ENCODE results near the gene SORT1.
A peak's percentile ranks its signal among the peaks of the same experiment; 100 is the strongest.
"Not testable (repeated sequence)": the region's sequence is repeated elsewhere in the genome, so short reads cannot be mapped to it uniquely, and the experiment has no call there.

SORT1 gene

GRCh38 chr1:109379907-109380306, 17.8 kb downstream of the SORT1 start:
- DNase-seq (ENCODE audit: low read depth) = no peak

GRCh38 chr1:109379422-109379821, 18.3 kb downstream of the SORT1 start:
- peak; percentile 59 for DNase-seq (ENCODE audit: low read depth)

GRCh38 chr1:109377698-109378097, 20.0 kb downstream of the SORT1 start:
- no peak for DNase-seq (ENCODE audit: low read depth)

DNA sequence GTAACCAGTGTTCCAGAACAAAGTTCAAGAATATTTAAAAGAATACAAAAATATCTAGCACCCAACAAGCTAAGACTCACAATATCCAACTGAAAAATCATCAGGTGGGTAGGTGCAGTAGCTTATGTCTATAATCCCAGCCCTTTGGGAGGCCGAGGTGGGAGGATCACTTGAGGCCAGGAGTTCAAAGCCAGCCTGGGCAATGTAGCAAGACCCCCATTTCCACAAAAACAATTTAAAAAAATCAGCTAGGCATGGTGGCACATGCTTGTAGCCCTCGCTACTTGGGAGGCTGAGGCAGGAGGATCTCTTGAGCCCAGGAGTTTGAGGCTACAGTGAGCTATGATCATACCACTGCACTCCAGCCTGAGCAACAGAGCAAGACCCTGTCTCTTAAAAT, 24.0 kb downstream of the SORT1 start:
- not testable (repeated sequence) for DNase-seq (ENCODE audit: low read depth)

GRCh38 chr1:109373126-109373525, 24.6 kb downstream of the SORT1 start:
- DNase-seq (ENCODE audit: low read depth) = no peak

DNA sequence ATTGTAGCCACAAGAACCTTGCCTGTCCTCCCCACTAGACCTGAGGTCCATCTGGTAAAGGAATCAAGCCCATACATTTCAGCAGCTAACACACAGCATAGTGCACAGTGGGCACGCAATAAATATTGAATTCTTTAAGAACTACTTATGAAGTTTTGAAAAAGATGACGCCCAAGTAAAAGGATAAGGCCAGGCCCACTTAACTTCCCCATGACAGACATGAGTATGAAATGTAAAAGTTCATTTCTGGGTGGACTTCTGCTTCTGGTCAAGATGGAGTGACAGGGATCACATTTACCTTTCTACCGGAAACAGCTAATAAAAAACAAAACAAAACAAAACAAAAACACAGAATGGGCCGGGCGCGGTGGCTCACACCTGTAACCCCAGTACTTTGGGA, 25.4 kb downstream of the SORT1 start:
- no peak for DNase-seq (ENCODE audit: low read depth)

- peak; percentile 89 for DNase-seq (ENCODE audit: low read depth)
Observed at GRCh38 chr1:109371341-109371739, 26.4 kb downstream of the SORT1 start.

DNA sequence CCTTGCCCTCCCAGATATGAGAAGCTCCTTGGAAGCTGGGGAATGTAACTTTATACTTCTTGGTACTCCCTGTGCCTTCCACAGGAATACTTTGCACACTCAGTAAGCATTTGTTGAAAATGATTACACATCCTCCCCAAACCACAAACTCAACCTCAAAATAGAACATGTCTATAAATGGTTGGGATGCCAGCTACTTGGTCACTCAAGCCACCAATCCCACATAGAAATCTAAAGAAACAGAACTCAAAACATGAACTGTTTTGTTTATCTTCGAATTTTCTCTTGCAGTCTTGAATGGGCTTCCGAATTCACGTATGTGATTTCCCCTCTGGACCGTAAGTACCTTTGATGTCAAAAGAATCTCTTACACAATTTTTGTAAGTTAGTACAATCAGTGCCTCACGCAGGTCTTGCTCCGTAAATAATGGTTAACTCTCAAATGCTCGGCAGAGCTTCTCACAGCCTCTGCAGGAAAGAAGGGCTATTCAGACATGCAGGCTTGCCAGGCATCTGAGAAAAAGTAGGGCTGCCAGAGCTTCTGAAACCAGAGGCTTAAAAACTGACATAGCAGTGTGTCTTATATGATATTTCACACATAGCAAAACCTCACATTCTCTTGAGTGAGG, 26.9 kb downstream of the SORT1 start:
- DNase-seq (ENCODE audit: low read depth) = peak; percentile 81

DNA sequence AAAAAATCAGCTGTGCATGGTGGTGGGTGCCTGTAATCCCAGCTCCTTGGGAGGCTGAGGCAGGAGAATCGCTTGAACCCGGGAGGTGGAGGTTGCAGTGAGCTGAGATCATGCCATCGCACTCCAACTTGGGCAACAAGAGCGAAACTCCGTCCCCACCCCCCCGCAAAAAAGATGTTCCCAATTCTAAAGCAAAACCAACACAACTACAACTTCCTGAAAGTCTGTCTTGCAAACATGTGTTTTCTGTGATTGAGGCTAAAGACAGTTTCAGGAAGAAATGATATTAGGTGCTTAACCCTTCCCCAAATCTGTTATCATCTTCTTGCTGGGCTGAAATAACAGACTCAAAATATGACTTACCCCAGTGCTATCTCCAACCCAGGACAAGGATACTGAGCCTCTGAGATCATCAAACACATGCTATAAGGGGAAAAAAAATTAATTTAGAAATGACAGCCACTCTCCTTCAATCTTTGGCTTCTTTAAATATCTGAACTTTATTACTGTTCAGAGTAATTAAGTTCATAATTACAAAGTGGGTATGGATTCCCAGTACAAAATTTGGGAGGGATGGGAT, 28.5 kb downstream of the SORT1 start:
- DNase-seq (ENCODE audit: low read depth) = no peak

DNA sequence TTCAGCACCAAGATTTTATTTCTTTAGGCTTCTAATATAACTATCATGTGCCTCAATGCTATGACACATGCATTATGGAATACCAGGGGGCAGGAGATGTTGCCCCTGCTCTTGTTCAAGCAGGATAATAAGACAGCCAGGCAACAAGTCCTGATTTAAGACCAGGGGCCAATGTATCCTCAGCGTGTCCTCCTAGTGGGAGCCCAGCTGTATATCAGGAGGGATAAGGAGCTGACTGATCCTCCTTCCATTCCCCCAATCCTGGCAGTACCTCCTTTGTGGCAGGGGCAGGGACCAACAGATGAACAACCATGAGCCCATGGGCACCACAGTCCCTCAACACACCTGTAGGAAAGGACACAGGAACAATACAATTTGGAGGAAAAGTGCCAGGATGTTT, 29.3 kb downstream of the SORT1 start:
- no peak for DNase-seq (ENCODE audit: low read depth)

DNA sequence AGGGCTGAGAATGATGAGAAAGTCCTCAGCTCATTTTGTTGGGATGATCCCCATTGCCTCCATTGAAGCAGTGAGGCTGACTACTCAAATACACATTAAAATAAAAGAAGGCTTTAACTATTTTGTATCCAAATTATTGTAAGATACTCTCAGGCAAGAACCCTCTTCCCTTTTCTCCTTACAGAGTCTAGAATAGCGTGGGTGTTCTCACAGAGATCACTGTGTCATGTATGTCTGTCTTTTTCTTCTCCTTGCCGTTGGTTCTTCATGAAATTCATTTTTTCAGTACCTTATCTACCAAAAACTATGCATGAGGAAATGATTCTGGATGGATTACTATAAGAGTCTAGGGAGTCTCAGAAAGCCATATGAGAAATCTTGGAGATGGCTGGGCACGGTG, 30.1 kb downstream of the SORT1 start:
- DNase-seq (ENCODE audit: low read depth) = no peak

DNA sequence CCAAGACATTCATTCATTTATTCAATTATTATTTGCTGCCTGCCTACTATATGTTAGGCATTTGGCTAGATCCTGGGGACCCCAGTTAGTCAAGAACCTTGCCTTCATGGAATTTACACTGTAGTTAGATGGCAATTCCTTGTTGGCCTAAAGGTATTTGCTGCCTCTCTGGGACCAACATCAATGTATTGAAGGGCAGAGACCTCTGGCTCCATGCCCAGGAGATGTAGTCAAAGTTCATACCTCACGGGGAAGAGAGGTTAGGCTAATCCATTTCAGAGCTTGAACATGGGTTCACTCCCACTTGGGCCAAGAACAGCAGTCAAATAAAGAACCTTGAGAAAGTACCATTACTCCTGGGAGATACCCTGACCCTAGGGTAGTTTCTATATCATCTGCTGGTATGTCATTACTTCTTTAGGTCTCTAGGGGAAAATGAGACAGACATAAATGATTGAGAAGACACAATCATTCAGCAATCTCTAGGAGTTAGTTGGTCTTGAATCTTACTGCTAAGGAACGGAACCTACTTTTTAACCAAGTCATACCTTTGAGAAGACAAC, 32.0 kb downstream of the SORT1 start:
- DNase-seq (ENCODE audit: low read depth) = no peak

DNA sequence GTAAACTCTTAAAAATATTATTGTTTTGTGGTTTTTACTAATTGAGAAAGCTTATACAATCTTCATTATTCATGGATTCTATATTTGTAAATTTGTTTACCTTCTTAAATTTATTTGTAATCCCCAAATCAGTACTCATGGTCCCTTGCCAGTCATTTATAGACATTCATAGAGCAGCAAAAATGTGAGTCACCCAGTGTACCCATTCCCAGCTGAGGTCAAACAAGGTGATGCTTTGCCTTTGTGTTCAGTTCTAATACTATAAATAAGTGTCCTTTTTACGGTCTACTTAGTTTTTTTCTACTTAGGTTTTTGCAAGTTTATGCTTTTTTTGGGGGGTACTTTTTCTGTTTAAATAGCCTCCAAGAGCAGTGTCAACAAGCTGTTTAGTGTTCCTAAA, 36.1 kb downstream of the SORT1 start:
- DNase-seq (ENCODE audit: low read depth) = no peak

DNA sequence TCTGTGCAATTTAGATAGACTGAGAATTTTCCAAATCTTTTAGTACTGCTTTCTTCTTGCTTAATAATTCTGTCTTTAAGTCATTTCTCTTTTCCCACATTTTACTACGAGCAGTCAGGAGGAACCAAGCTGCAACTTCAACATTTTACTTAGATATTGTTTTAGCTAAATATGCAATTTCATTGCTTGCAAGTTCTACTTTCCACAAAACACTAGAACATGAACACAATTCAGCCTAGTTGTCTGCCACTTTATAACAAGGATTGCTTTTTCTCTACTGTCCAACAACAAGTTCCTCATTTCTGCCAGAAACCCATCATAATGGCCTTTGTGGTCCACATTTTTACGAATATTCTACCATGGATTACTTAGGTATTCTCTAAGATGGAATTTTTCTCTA, 36.6 kb downstream of the SORT1 start:
- no peak for DNase-seq (ENCODE audit: low read depth)

GRCh38 chr1:109357616-109358015, 40.1 kb downstream of the SORT1 start:
- no peak for DNase-seq (ENCODE audit: low read depth)

GRCh38 chr1:109356915-109357314, 40.8 kb downstream of the SORT1 start:
- DNase-seq (ENCODE audit: low read depth) = no peak

DNA sequence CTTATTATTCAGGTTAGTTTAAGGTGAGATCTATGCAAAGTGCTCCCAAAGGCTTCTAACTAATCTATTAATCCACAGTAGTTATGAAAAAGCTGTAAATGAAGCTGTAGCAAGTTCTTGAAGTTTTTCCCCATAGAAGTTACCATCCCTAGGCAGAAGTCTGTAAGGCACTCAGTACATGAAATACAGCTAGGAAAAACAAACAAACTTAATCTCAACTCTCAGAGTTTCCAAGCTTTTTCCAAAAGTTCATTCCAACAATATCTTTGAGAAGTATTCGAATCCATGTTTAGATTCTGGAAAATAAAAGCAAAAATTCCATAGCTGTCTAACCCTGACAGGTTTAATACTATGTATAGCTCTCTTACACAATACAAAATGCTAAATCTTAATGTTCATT, 41.2 kb downstream of the SORT1 start:
- no peak for DNase-seq (ENCODE audit: low read depth)

DNA sequence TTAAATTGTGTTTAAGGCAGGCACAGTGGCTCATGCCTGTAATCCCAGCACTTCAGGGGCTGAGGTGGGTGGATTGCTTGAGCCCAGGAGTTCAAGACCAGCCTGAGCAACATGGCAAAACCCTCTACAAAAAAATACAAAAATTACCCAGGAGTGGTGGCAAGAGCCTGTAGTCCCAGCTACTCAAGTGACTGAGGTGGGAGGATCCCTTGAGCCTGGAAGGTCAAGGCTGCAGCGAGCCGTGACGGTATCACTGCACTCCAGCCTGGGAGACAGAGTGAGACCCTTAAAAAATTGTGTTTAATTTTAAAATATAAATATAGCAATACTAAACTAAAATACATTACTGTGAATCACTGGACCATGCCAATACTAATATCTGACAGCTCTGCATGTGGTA, 42.8 kb downstream of the SORT1 start:
- DNase-seq (ENCODE audit: low read depth) = no peak

DNA sequence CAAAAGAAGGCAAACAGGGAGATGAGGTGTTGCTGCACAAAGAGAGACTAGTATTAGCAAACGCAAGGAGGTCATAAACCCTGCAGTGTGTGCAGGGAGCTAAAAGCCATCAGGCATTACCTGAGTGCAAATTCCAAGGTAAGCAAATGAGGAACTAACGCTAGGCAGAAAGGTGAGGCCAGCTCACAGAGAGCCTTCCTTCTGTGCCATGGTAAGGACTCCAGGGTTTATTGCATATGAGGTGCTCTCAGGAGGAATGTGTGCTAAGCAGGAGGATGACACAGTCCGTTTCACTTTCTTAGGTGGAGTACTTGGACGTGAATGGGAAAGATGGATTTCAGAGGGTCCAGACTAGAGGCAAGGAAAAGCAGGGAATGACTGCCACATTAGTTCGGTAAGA, 46.3 kb downstream of the SORT1 start:
- no peak for DNase-seq (ENCODE audit: low read depth)

DNA sequence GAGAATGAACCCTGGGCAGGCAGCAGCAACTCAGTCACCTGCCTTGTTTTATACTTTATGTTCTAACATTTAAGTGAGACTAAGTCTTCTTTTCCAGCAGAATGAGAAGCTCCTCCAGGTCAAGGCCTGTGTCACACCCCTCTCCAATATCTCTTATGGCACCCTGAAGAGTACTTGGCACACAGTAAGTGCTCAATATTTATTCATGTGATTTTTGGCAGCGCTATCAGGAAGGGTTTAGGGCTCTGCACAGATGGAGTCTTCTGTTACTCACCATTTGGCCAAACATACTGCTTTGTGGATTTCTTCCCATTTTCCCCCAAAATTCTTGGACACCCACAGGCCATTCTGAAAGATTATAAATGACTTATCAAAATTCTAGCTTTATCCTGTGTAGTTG, 47.1 kb downstream of the SORT1 start:
- DNase-seq (ENCODE audit: low read depth) = no peak

DNA sequence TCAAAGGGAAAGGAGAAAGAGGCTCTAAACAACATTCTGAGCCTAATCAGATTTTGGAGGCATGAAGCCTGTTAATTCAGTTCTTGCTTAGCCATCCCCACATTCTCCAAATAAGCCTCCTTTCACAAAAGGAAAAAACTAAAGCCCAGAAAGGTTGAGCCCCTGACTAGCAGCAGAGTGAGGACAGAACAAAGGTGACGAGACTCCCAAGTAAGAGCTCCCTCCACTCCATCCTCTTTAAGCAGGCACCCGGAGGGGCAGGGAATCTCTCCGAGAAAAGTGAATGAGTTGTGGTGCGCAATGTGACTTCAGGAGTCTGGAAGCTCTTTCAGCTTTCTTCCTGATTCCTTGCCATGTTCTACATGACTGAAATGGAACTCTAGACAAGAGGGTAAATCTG, 47.5 kb downstream of the SORT1 start:
- no peak for DNase-seq (ENCODE audit: low read depth)

- DNase-seq (ENCODE audit: low read depth) = no peak
Observed at GRCh38 chr1:109347511-109347910, 50.2 kb downstream of the SORT1 start.

DNA sequence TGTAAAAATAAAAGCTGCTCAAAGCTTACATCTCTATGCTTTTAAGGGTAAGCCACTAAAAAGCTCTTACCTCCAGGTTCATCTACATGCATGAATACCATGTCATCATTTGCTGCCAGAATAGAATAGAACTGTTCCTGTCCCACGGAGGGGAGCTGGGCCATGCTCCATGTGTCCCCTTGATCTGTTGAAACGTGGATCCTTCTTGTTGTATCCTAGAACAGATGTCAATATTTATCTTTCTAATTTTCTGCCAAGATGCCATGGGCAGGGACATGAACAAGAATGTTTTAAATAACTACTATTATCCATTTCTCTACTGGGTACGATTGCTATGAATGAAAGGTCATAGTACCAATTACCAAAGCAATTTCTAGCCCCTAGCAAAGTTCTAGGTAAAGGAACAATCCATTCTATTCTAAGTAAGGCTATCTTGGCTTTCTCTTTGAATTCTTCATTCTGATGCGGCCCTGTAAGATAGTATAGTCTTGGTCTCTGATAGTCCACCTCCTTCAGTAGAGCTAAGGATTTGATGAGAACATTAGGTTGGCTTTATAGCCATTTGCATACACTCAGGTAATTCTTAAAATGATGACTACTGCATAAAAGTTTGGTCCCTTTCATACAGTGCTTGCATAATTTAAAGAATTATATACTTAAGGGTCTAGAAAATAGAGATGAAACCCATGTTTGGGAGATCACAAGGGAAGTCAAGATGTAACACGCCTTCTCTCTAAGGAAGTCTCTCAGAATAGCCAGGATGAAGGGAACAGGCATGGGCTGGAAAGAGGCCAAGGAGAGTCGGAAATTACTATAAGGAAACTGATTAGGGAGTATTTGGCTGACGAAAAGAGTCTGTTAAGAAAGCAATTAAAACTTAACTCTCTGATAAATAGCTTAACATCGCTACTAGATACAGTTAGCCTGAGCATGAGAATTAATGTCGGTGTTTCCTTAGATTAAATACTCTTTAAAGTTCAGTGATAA, 55.5 kb downstream of the SORT1 start:
- no peak for DNase-seq (ENCODE audit: low read depth)

Data from stromal cell of bone marrow (primary cell).